IMR-90 (cell line): Measurements from ENCODE around the gene CDCA7. TPM values are rescaled to one million over a fixed set of nuclear protein-coding genes. Genes with fewer than 3 reads are reported as not detected.

Experiments used
- ATAC-seq: fragments of 200-7000 bp; cut with Tn5 transposase; 2 replicates; pipeline ENCODE4 v1.9.1; 2020; ENCODE audit warnings: low read depth, mild to moderate bottlenecking, moderate library complexity
- BruUV-seq: library from RNA; stranded (reverse); fragments of 400-500 nt; replicated peaks from 2 replicates; lab custom pipeline; 2021; lab: Mats Ljungman, UMichigan
- CTCF ChIA-PET: fragments of 300-600 bp; formaldehyde crosslinking; extraction: SDS; loops from one replicate; lab custom pipeline; 2021; ENCODE audit warnings: antibody characterized with exemption; lab: Yijun Ruan, JAX
- POLR2A ChIA-PET: fragments of 300-600 bp; sonication (Branson Sonifier 250); formaldehyde crosslinking; loops from one replicate; lab custom pipeline; 2022; ENCODE audit warnings: antibody characterized with exemption; ENCODE audit not compliant: unreplicated experiment; lab: Charles Lee
- DNase-seq: peaks from one replicate; pipeline ENCODE4 v3.0.0; 2013
- H2AFZ ChIP-seq: replicated peaks from 2 replicates; pipeline ENCODE3; 2013; ENCODE audit warnings: low read length, mild to moderate bottlenecking; ENCODE audit not compliant: poor library complexity
- H2AK5ac ChIP-seq: 2 replicates; pipeline ENCODE4 v1.6.1; 2013; ENCODE audit warnings: low read depth, low read length, inconsistent platforms
- H2AK9ac ChIP-seq: replicated peaks from 2 replicates; pipeline ENCODE3; 2013; ENCODE audit warnings: mild to moderate bottlenecking, low read depth, low read length, moderate library complexity; ENCODE audit not compliant: poor library complexity
- H2BK120ac ChIP-seq: 2 replicates; pipeline ENCODE4 v1.6.1; 2013; ENCODE audit warnings: low read depth, low read length, inconsistent platforms
- H2BK15ac ChIP-seq: 3 replicates; pipeline ENCODE4 v1.6.1; 2013; ENCODE audit warnings: low read depth, low read length, inconsistent platforms
- H2BK20ac ChIP-seq: 2 replicates; pipeline ENCODE4 v1.6.1; 2013; ENCODE audit warnings: low read depth, mild to moderate bottlenecking, inconsistent platforms, low read length, moderate library complexity
- H2BK5ac ChIP-seq: 2 replicates; pipeline ENCODE4 v1.6.1; 2013; ENCODE audit warnings: mild to moderate bottlenecking, low read depth, low read length, inconsistent platforms; ENCODE audit not compliant: poor library complexity, severe bottlenecking
- H3K14ac ChIP-seq: replicated peaks from 2 replicates; pipeline ENCODE4 v1.6.1; 2013; ENCODE audit warnings: low read depth, low read length, inconsistent platforms
- H3K18ac ChIP-seq: 2 replicates; pipeline ENCODE4 v1.6.1; 2013; ENCODE audit warnings: low read depth, low read length, control low read depth
- H3K23ac ChIP-seq: 2 replicates; pipeline ENCODE4 v1.6.1; 2013; ENCODE audit warnings: low read depth, low read length, inconsistent platforms
- H3K27ac ChIP-seq: 2 replicates; pipeline ENCODE4 v1.5.1; 2013; ENCODE audit warnings: mild to moderate bottlenecking, control low read depth, low read length; ENCODE audit not compliant: insufficient read depth
- H3K27me3 ChIP-seq: 2 replicates; pipeline ENCODE4 v1.6.1; 2013; ENCODE audit warnings: low read length; ENCODE audit not compliant: control insufficient read depth, insufficient read depth
- H3K36me3 ChIP-seq: 2 replicates; pipeline ENCODE4 v1.6.1; 2013; ENCODE audit warnings: low read length, mixed read lengths; ENCODE audit not compliant: control insufficient read depth, insufficient read depth
- H3K4ac ChIP-seq: 2 replicates; pipeline ENCODE4 v1.6.1; 2013; ENCODE audit warnings: low read depth, low read length, inconsistent platforms
- H3K4me1 ChIP-seq: 2 replicates; pipeline ENCODE4 v1.6.1; 2013; ENCODE audit warnings: low read length, mixed read lengths; ENCODE audit not compliant: control insufficient read depth, insufficient read depth
- H3K4me2 ChIP-seq: 2 replicates; pipeline ENCODE4 v1.6.1; 2013; ENCODE audit warnings: low read depth, mild to moderate bottlenecking, control low read depth, low read length, moderate library complexity
- H3K4me3 ChIP-seq: 2 replicates; pipeline ENCODE4 v1.5.1; 2013; ENCODE audit warnings: low read depth, mild to moderate bottlenecking, control low read depth, low read length, moderate library complexity; ENCODE audit not compliant: insufficient read depth
- H3K56ac ChIP-seq: 2 replicates; pipeline ENCODE4 v1.6.1; 2013; ENCODE audit warnings: low read length, inconsistent platforms; ENCODE audit not compliant: insufficient read depth; ENCODE audit errors: extremely low read depth
- H3K79me1 ChIP-seq, 2 experiments: 2 replicates each; pipeline ENCODE4 v1.6.1; 2013; ENCODE audit warnings: low read length in 2 of 2, inconsistent platforms in 1 of 2, low read depth in 1 of 2
- H3K9ac ChIP-seq: 2 replicates; pipeline ENCODE4 v1.6.1; 2013; ENCODE audit warnings: low read depth, low read length, control low read depth
- H3K9me1 ChIP-seq: 2 replicates; pipeline ENCODE4 v1.6.1; 2013; ENCODE audit warnings: low read length, inconsistent platforms; ENCODE audit not compliant: insufficient read depth
- H3K9me3 ChIP-seq: 2 replicates; pipeline ENCODE4 v1.6.1; 2013; ENCODE audit warnings: low read length; ENCODE audit not compliant: control insufficient read depth, insufficient read depth
- H4K20me1 ChIP-seq: 2 replicates; pipeline ENCODE4 v1.6.1; 2013; ENCODE audit warnings: low read length, inconsistent platforms; ENCODE audit not compliant: insufficient read depth
- H4K5ac ChIP-seq: 2 replicates; pipeline ENCODE4 v1.6.1; 2013; ENCODE audit warnings: mild to moderate bottlenecking, low read depth, low read length, control low read depth
- H4K8ac ChIP-seq, 2 experiments: 2 replicates each; pipeline ENCODE4 v1.6.1; 2013; ENCODE audit warnings: low read depth in 2 of 2, low read length in 2 of 2, control low read depth in 1 of 2, inconsistent platforms in 1 of 2
- H4K91ac ChIP-seq: 2 replicates; pipeline ENCODE4 v1.6.1; 2013; ENCODE audit warnings: low read depth, low read length, inconsistent platforms; ENCODE audit not compliant: insufficient read depth
- BHLHE40 ChIP-seq: fragments of 150-350 bp; IDR thresholded peaks from 2 replicates; pipeline ENCODE4 v1.6.1; 2016; ENCODE audit warnings: mild to moderate bottlenecking, low read depth, low read length
- CEBPB ChIP-seq: IDR thresholded peaks from 2 replicates; pipeline ENCODE4 v1.6.1; 2012; ENCODE audit warnings: low read depth, low read length, improper control_type of control experiment
- CHD1 ChIP-seq: IDR thresholded peaks from 2 replicates; pipeline ENCODE4 v1.6.1; 2012; ENCODE audit warnings: low read depth, low read length, improper control_type of control experiment
- CTCF ChIP-seq: conservative IDR thresholded peaks from 2 replicates; pipeline ENCODE4 v1.5.1; 2012; ENCODE audit warnings: mild to moderate bottlenecking, low read depth, low read length, improper control_type of control experiment
- FOS ChIP-seq: fragments of 150-350 bp; IDR thresholded peaks from 2 replicates; pipeline ENCODE4 v1.6.1; 2016; ENCODE audit warnings: low read depth, low read length
- MAFK ChIP-seq: IDR thresholded peaks from 2 replicates; pipeline ENCODE4 v1.6.1; 2012; ENCODE audit warnings: low read depth, low read length, improper control_type of control experiment
- MXI1 ChIP-seq: IDR thresholded peaks from 2 replicates; pipeline ENCODE4 v1.6.1; 2012; ENCODE audit warnings: low read depth, mild to moderate bottlenecking, low read length, moderate library complexity, borderline replicate concordance
- NFE2L2 ChIP-seq: fragments of 150-350 bp; IDR thresholded peaks from 2 replicates; pipeline ENCODE4 v1.6.1; 2016; ENCODE audit warnings: low read depth, mild to moderate bottlenecking, low read length
- POLR2A ChIP-seq: IDR thresholded peaks from 2 replicates; pipeline ENCODE4 v1.6.1; 2012; ENCODE audit warnings: mild to moderate bottlenecking, low read depth, low read length
- RAD21 ChIP-seq: IDR thresholded peaks from 2 replicates; pipeline ENCODE4 v1.6.1; 2012; ENCODE audit warnings: low read length, improper control_type of control experiment
- USF2 ChIP-seq: fragments of 150-350 bp; IDR thresholded peaks from 2 replicates; pipeline ENCODE4 v1.6.1; 2017; ENCODE audit warnings: mild to moderate bottlenecking, antibody characterized with exemption, low read length, low read depth
- WGBS, 2 experiments: methylation state at CpG; one replicate each; pipeline versions ENCODE4 v1.1.5 to v1.1.7; 2013; ENCODE audit warnings: missing lambda C conversion rate in 2 of 2; ENCODE audit not compliant: insufficient read length in 1 of 2; ENCODE audit errors: extremely low coverage in 2 of 2; 5-methylcytosine and 5-hydroxymethylcytosine counted together
- dilution Hi-C: fragments of 300-500 bp; cut with HindIII; formaldehyde crosslinking; loops from one replicate; pipeline ENCODE4 v1.14.3; 2018; ENCODE audit warnings: low sequenced_read_pairs; ENCODE audit not compliant: unreplicated experiment
- in situ Hi-C: fragments of 300-500 bp; cut with MboI; formaldehyde crosslinking; loops from 3 replicates; pipeline ENCODE4 v1.14.3; 2019; ENCODE audit warnings: low sequenced_read_pairs, inconsistent platforms, mixed read lengths
- intact Hi-C: fragments of 100-400 bp; cut with micrococcal nuclease; formaldehyde crosslinking; loops from 2 replicates; pipeline ENCODE4 v1.10.0; 2022
- polyA plus RNA-seq, 3 experiments: library from polyadenylated mRNA; depleted of rRNA; stranded (reverse); fragments of >200 nt; gene quantifications; 2 replicates each; pipeline ENCODE4 v1.2.3, GENCODE V29; 2012; ENCODE audit warnings: low replicate concordance in 1 of 3
- total RNA-seq: library from RNA; depleted of rRNA; stranded (reverse); fragments of >200 nt; gene quantifications from 2 replicates; pipeline ENCODE4 v1.2.3, GENCODE V29; 2012

CDCA7 gene
- total and polyA plus RNA-seq, 2 of the 4 experiments (the other 2 are of a cell fraction): 12.0 to 18.7 TPM

GRCh38 chr2:173386738-173387065, 32.0 kb downstream of the CDCA7 start:
- BruUV-seq: no TSS peak
- ChIA-PET POLR2A (no interaction called here), CTCF (interaction anchor here (0.6 to 1.1 kb wide), 2 partner anchors 11 to 31 kb away, joined by 3 to 5 read pairs; no protein-coding TSS in a partner anchor)
- Histone ChIP-seq H3K79me1 (no peaks in the 10 kb centered on the region), H4K8ac (no peak overlapping the region), H4K5ac (no peak overlapping the region), H2AK9ac (peak overlapping the region; percentile 70), H2BK120ac (no peak overlapping the region), H4K91ac (no peak overlapping the region), H3K23ac (no peak overlapping the region), H3K36me3 (no peaks in the 10 kb centered on the region), H4K20me1 (no peaks in the 10 kb centered on the region), H2BK5ac (no peak overlapping the region), H2BK15ac (no peak overlapping the region), H2AK5ac (no peak overlapping the region), H2AFZ (no peak overlapping the region), H3K9me1 (no peaks in the 10 kb centered on the region; the same call in 1 of the 2 replicates), H3K27ac (no peak overlapping the region), H3K4ac (no peak overlapping the region), H3K4me3 (no peak overlapping the region), H3K56ac (no peak overlapping the region), H3K18ac (no peak overlapping the region), H3K9ac (no peak overlapping the region), H3K14ac (no peak overlapping the region), H3K9me3 (no peaks in the 10 kb centered on the region), H3K27me3 (no peaks in the 10 kb centered on the region), H3K4me1 (no peaks in the 10 kb centered on the region), H3K4me2 (no peak overlapping the region), H2BK20ac (no peak overlapping the region)
- ATAC-seq (no peak), DNase-seq (no peak)
- intact Hi-C loops: no loop called here
- TF ChIP-seq POLR2A (no peak), FOS (no peak), CHD1 (no peak), RAD21 (no peak), NFE2L2 (no peak), CEBPB (no peak), BHLHE40 (no peak), CTCF (no peak), MAFK (no peak), MXI1 (no peak), USF2 (no peak)
- 86% methylated on average over 8 of the region's 10 CpGs; no CpG with 5 or more reads in 1 of the 2 experiments for WGBS, 2 experiments
- in situ Hi-C loops: no loop called here
- dilution Hi-C loops: no loop called here
